Measurements from ENCODE around the gene AGRP.

- TF ChIP-seq POLR2AphosphoS5 (IDR thresholded peaks at IDR 0.05) (no peak), POLR2A (IDR thresholded peaks at IDR 0.05) (no peak), EP300 (IDR thresholded peaks at IDR 0.05) (no peak)
- TF ChIP-seq, protein P1, sequence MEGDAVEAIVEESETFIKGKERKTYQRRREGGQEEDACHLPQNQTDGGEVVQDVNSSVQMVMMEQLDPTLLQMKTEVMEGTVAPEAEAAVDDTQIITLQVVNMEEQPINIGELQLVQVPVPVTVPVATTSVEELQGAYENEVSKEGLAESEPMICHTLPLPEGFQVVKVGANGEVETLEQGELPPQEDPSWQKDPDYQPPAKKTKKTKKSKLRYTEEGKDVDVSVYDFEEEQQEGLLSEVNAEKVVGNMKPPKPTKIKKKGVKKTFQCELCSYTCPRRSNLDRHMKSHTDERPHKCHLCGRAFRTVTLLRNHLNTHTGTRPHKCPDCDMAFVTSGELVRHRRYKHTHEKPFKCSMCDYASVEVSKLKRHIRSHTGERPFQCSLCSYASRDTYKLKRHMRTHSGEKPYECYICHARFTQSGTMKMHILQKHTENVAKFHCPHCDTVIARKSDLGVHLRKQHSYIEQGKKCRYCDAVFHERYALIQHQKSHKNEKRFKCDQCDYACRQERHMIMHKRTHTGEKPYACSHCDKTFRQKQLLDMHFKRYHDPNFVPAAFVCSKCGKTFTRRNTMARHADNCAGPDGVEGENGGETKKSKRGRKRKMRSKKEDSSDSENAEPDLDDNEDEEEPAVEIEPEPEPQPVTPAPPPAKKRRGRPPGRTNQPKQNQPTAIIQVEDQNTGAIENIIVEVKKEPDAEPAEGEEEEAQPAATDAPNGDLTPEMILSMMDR (IDR thresholded peaks at IDR 0.05), result no peak
These were observed 23.1 kb upstream of the AGRP start for GRCh38 chr16:67506468-67506867.
